GM23248 (cell line): Measurements from ENCODE around the gene TUG1. TPM values are rescaled to one million over a fixed set of nuclear protein-coding genes. Genes with fewer than 3 reads are reported as not detected.

Experiments
- DNase-seq: peaks from one replicate; pipeline ENCODE4 v3.0.0-alpha.2; 2015
- H2AFZ ChIP-seq: fragments of 200-600 bp; sonication (generic); 2 replicates; pipeline ENCODE4 v1.6.1; 2016; ENCODE audit warnings: antibody characterized with exemption
- H3F3A ChIP-seq: fragments of 200-600 bp; sonication (generic); 2 replicates; pipeline ENCODE4 v1.6.1; 2016; ENCODE audit warnings: mild to moderate bottlenecking, antibody characterized with exemption, mixed run types; ENCODE audit not compliant: insufficient read depth
- H3K27ac ChIP-seq: fragments of 200-600 bp; sonication (generic); 2 replicates; pipeline ENCODE4 v1.5.1; 2016; ENCODE audit warnings: mild to moderate bottlenecking
- H3K27me3 ChIP-seq: fragments of 200-600 bp; sonication (generic); replicated peaks from 2 replicates; pipeline ENCODE4 v1.6.1; 2016; ENCODE audit warnings: mild to moderate bottlenecking; ENCODE audit not compliant: insufficient read depth
- H3K36me3 ChIP-seq: fragments of 200-600 bp; sonication (generic); 2 replicates; pipeline ENCODE4 v1.6.1; 2016; ENCODE audit warnings: low read depth, mild to moderate bottlenecking
- H3K4me1 ChIP-seq: fragments of 200-600 bp; sonication (generic); 2 replicates; pipeline ENCODE4 v1.6.1; 2016; ENCODE audit warnings: mild to moderate bottlenecking; ENCODE audit not compliant: insufficient read depth
- H3K4me2 ChIP-seq: fragments of 200-600 bp; sonication (generic); one replicate; pipeline ENCODE4 v1.6.1; 2016; ENCODE audit warnings: mild to moderate bottlenecking; ENCODE audit not compliant: unreplicated experiment
- H3K4me3 ChIP-seq: fragments of 200-600 bp; sonication (generic); 2 replicates; pipeline ENCODE4 v1.5.1; 2016; ENCODE audit warnings: mild to moderate bottlenecking
- H3K79me2 ChIP-seq: fragments of 200-600 bp; sonication (generic); 2 replicates; pipeline ENCODE4 v1.6.1; 2016; ENCODE audit warnings: mild to moderate bottlenecking; ENCODE audit not compliant: insufficient read depth
- H3K9ac ChIP-seq: fragments of 200-600 bp; sonication (generic); 2 replicates; pipeline ENCODE4 v1.6.1; 2016; ENCODE audit warnings: mild to moderate bottlenecking
- H3K9me2 ChIP-seq: fragments of 200-600 bp; sonication (generic); 2 replicates; pipeline ENCODE4 v1.6.1; 2016; ENCODE audit warnings: mixed run types, mild to moderate bottlenecking, moderate library complexity; ENCODE audit not compliant: insufficient read depth
- H3K9me3 ChIP-seq: fragments of 200-600 bp; sonication (generic); one replicate; pipeline ENCODE4 v1.6.1; 2017; ENCODE audit warnings: low read depth
- H4K20me1 ChIP-seq: fragments of 200-600 bp; sonication (generic); 2 replicates; pipeline ENCODE4 v1.6.0; 2016; ENCODE audit not compliant: insufficient read depth
- EZH2 ChIP-seq: fragments of 200-600 bp; sonication (generic); IDR thresholded peaks from 2 replicates; pipeline ENCODE4 v1.6.1; 2018; ENCODE audit warnings: antibody characterized with exemption, mild to moderate bottlenecking; ENCODE audit not compliant: insufficient read depth, poor library complexity, severe bottlenecking
- EZH2phosphoT487 ChIP-seq: fragments of 200-600 bp; sonication (generic); IDR thresholded peaks from 2 replicates; pipeline ENCODE4 v1.6.1; 2018; ENCODE audit warnings: antibody characterized with exemption, moderate library complexity, mild to moderate bottlenecking, low read depth; ENCODE audit not compliant: insufficient read depth
- WGBS, 2 experiments: methylation state at CpG; one replicate each; pipeline ENCODE4 v1.1.6; 2015 to 2017; ENCODE audit warnings: low lambda C conversion rate in 2 of 2, low coverage in 1 of 2; ENCODE audit errors: missing lambda C conversion rate in 2 of 2; 5-methylcytosine and 5-hydroxymethylcytosine counted together
- in situ Hi-C: fragments of 300-500 bp; cut with MboI; formaldehyde crosslinking; loops from 2 replicates; pipeline ENCODE4 v1.15.0; 2020
- polyA plus RNA-seq: library from polyadenylated mRNA; unstranded; fragments of >200 nt; fragmentation: Nextera tagmentation; extraction: Ambion mirVana; gene quantifications from 2 replicates; pipeline ENCODE4 v1.2.1, GENCODE V29; 2016
- total RNA-seq: library from RNA; depleted of rRNA; stranded (reverse); fragments of >200 nt; shearing (Covaris generic); gene quantifications from 2 replicates; pipeline ENCODE4 v1.2.3, GENCODE V29; 2014

The TUG1 gene
- total and polyA plus RNA-seq, 2 experiments from 2014 or later: 26.6 to 65.9 TPM

GRCh38 chr22:30943368-30943767 lies 25.7 kb upstream of the TUG1 start:
- Histone ChIP-seq H3K27ac (no peak overlapping the region), H3F3A (no peaks in the 10 kb centered on the region), H3K27me3 (no peaks in the 10 kb centered on the region), H4K20me1 (no peaks in the 10 kb centered on the region), H3K9me3 (no peaks in the 10 kb centered on the region), H3K36me3 (peaks cover 74% of the 10 kb centered on the region; the same call in 1 of the 2 replicates), H3K79me2 (no peaks in the 10 kb centered on the region), H3K4me3 (no peak overlapping the region), H3K9ac (no peak overlapping the region), H3K4me1 (no peaks in the 10 kb centered on the region), H3K9me2 (no peaks in the 10 kb centered on the region), H2AFZ (no peak overlapping the region), H3K4me2 (no peak overlapping the region)
- TF ChIP-seq EZH2phosphoT487: no peak
- TF ChIP-seq EZH2: no peak
- 95 to 100% methylated on average over 3 of the region's 3 CpGs for WGBS, 2 experiments
- DNase-seq: no peak
- in situ Hi-C loops: no loop called here

GRCh38 chr22:30944986-30945385 lies 24.1 kb upstream of the TUG1 start:
- TF ChIP-seq EZH2: no peak
- Histone ChIP-seq H3K4me2 (no peak overlapping the region), H3K9ac (no peak overlapping the region), H3K79me2 (no peaks in the 10 kb centered on the region), H3K27ac (no peak overlapping the region), H3K27me3 (no peaks in the 10 kb centered on the region), H3K9me3 (no peaks in the 10 kb centered on the region), H3K36me3 (peaks cover 76% of the 10 kb centered on the region; the same call in 1 of the 2 replicates), H3K4me3 (no peak overlapping the region), H3K4me1 (no peaks in the 10 kb centered on the region), H3F3A (no peaks in the 10 kb centered on the region), H3K9me2 (no peaks in the 10 kb centered on the region), H2AFZ (no peak overlapping the region), H4K20me1 (no peaks in the 10 kb centered on the region)
- DNase-seq: no peak
- in situ Hi-C loops: no loop called here
- WGBS, 2 experiments: 94 to 99% methylated on average over 4 of the region's 4 CpGs

- H3K4me3 ChIP-seq: no peak overlapping the region
- no peaks in the 10 kb centered on the region for H3K9me2 ChIP-seq
- H3K4me2 ChIP-seq: no peak overlapping the region
- WGBS, 2 experiments: 98 to 100% methylated on average over 2 of the region's 2 CpGs
- TF ChIP-seq EZH2: no peak
- no peak for TF ChIP-seq EZH2phosphoT487
- no peak for DNase-seq
- no peak overlapping the region for H3K9ac ChIP-seq
- H2AFZ ChIP-seq: no peak overlapping the region
- no peaks in the 10 kb centered on the region for H4K20me1 ChIP-seq
- H3F3A ChIP-seq: no peaks in the 10 kb centered on the region
- H3K4me1 ChIP-seq: no peaks in the 10 kb centered on the region
- in situ Hi-C loops: no loop called here
- no peaks in the 10 kb centered on the region for H3K27me3 ChIP-seq
- H3K36me3 ChIP-seq: peaks cover 76% of the 10 kb centered on the region; the same call in 1 of the 2 replicates
- no peaks in the 10 kb centered on the region for H3K9me3 ChIP-seq
- no peak overlapping the region for H3K27ac ChIP-seq
- no peaks in the 10 kb centered on the region for H3K79me2 ChIP-seq
These were observed 23.4 kb upstream of the TUG1 start for GRCh38 chr22:30945653-30946052.

GRCh38 chr22:30946354-30946753 lies 22.7 kb upstream of the TUG1 start:
- 83 to 85% methylated on average over 7 of the region's 7 CpGs for WGBS, 2 experiments
- DNase-seq: no peak
- H3K27ac ChIP-seq: no peak overlapping the region
- peaks cover 76% of the 10 kb centered on the region; the same call in 1 of the 2 replicates for H3K36me3 ChIP-seq
- no peak overlapping the region for H2AFZ ChIP-seq
- no peaks in the 10 kb centered on the region for H3K9me3 ChIP-seq
- in situ Hi-C loops: no loop called here
- no peaks in the 10 kb centered on the region for H3F3A ChIP-seq
- no peak overlapping the region for H3K9ac ChIP-seq
- H3K4me1 ChIP-seq: no peaks in the 10 kb centered on the region
- no peaks in the 10 kb centered on the region for H3K79me2 ChIP-seq
- H3K27me3 ChIP-seq: no peaks in the 10 kb centered on the region
- no peak for TF ChIP-seq EZH2
- TF ChIP-seq EZH2phosphoT487: no peak
- no peak overlapping the region for H3K4me2 ChIP-seq
- H3K9me2 ChIP-seq: no peaks in the 10 kb centered on the region
- H4K20me1 ChIP-seq: no peaks in the 10 kb centered on the region
- H3K4me3 ChIP-seq: no peak overlapping the region

- WGBS, 2 experiments: 45 to 51% methylated on average over 5 of the region's 5 CpGs
These were observed 21.8 kb upstream of the TUG1 start for GRCh38 chr22:30947173-30947815.

More at GRCh38 chr22:30947173-30947815, 21.8 kb upstream of the TUG1 start:
- peaks cover 69% of the 10 kb centered on the region; the same call in 1 of the 2 replicates for H3K36me3 ChIP-seq
- H3K27me3 ChIP-seq: no peaks in the 10 kb centered on the region
- H3K9me2 ChIP-seq: no peaks in the 10 kb centered on the region
- H3K4me3 ChIP-seq: no peak overlapping the region
- in situ Hi-C loops: no loop called here
- no peaks in the 10 kb centered on the region for H3K4me1 ChIP-seq
- peak; percentile 28 for DNase-seq
- no peak overlapping the region for H3K9ac ChIP-seq
- H3K79me2 ChIP-seq: no peaks in the 10 kb centered on the region
- H3K4me2 ChIP-seq: no peak overlapping the region
- TF ChIP-seq EZH2: no peak
- no peak for TF ChIP-seq EZH2phosphoT487
- H4K20me1 ChIP-seq: no peaks in the 10 kb centered on the region
- no peaks in the 10 kb centered on the region for H3K9me3 ChIP-seq
- H3F3A ChIP-seq: no peaks in the 10 kb centered on the region
- H3K27ac ChIP-seq: no peak overlapping the region
- no peak overlapping the region for H2AFZ ChIP-seq
